HG02938 (cell line): ENCODE measurements around the gene RSPH6A.

Experiments used
- ATAC-seq: cut with Tn5 transposase; IDR thresholded peaks from one replicate; pipeline ENCODE4 v1.9.1; 2021; ENCODE audit warnings: mild to moderate bottlenecking, moderate library complexity; ENCODE audit not compliant: unreplicated experiment

Gene RSPH6A

GRCh38 chr19:45825917-45826893, 11.1 kb upstream of the RSPH6A start:
- no peak for ATAC-seq

DNA sequence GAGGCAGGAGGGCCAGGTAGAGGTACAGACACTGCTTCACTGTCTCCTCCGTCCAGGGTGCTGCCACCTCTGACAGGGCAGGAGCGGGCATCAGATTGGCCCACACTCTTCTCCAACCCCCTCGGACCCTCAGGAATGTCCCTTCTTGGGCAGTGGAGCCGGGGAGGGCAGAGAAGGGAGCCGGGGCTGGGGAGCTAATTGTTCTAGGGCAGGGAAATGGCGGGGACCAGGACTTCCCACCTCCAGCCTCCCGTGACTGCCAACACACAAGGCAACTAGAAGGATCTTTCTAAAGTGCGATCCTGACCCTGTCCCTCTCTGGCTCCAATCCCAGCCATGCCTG, 10.1 kb upstream of the RSPH6A start:
- ATAC-seq, result no peak

- no peak for ATAC-seq
These were observed 9.6 kb upstream of the RSPH6A start for GRCh38 chr19:45824531-45825262.

DNA sequence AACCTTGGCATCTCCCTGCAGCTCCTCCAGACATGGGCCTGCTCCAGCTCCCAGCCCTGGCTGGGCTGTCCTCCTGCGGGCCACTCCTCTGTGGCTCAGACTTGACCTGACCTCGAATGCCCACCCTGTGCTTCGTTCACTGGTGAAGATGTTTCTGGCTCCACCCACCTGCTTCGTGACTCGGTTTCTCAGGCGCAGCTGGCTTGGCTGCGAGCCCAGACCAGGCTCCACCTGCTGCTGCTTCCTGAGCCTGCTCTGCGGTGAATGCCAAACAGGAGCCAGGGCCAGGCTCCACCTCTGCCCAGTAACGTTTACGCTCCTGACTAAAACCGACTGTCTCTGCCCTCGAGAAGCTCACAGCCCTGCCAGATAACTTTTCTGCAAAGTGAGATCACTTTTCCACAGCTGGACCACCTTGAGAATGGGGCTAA, 8.9 kb upstream of the RSPH6A start:
- ATAC-seq, result no peak

DNA sequence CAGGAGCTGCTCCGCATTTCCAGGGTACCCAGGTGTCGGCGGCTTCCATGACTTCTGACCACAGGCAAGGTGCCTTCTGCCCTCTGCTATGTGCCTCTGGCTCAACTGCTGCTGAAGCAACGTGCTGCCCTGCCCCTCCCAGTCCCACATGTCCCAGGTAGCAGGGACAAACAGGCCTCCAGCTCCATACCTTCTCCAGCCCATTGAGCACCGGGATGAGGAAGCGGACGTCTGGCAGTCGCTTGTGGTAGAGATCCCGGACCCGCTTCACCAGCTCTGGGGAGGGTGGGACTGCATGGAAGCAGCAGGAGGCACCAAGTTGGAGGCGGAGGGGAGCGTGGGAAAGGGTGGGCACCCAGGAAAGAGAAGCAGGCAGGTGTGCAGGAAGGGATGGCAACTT, 8.1 kb upstream of the RSPH6A start:
- no peak for ATAC-seq

DNA sequence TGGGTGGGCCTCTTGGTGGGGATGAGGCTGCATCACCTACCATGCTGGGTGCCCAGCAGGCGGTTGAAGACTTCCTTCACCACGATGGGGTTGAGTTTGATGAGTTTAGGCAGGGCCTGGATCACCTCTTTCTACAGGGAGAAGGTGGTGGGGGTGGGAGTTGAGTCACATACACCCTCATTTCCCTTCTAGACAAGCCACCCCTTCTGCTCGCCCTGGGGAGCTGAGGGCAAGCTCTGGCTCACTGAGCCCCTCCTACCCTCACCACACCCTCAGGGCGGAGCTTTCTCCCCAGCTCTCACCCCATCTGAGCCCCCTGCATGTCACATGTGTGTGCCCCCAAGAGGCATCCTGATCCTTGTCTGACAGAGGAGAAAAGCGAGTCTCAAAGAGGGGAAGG, 7.6 kb upstream of the RSPH6A start:
- no peak for ATAC-seq

DNA sequence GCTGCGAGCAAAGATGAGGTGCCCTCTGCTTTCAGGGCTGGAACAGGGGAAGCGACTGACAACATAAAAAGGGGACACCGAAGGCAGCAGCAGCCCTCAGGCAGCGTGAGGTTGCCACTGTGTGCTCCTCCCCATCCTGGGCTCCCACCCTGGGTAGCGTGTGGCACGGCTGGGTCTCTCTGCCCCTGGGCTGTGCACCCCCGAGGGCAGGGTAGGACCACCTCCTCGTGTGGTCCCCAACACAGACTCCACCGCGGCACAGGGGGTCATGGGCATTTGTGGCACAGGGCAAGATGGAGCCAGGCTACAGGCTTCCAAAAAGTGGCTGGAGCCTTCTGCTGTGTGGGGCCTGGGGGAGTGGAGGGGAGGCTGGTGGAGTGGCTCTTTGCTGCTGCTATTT, 6.5 kb upstream of the RSPH6A start:
- no peak for ATAC-seq

- ATAC-seq, result no peak
These were observed 6.0 kb upstream of the RSPH6A start for GRCh38 chr19:45821103-45821521.

DNA sequence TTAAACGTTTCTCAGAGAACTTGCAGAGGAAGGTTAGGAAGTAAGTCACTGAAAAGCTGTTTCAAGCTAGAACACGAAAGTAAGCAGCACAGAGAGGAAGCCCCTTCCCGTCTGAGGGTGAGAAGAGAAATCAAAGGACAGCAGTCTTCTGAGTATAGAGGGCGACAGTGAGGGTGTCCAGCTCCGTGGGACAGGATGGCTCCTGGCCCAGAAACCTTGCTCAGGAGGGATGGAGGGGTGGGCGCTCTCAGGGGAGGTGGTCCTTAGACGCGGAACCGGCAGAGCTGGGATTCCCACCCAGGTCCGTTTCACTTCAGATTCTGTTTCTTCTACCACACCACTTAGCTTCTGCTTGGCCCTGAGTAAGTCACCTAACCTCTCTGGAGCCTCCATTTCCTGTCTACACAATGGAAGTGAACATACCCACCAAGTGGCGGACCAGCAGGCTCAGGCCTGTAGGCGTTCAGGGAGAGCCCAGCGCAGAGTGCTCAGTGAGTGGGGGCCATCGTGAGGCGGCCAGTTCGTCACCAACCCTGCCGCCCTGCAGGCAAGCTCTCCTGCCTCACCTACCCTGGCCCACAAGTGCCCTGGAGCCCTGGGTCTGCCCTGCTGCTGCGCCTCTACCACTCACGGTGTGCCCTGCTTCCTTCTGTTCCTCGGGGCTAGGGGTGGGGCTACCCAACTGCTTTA, 5.5 kb upstream of the RSPH6A start:
- no peak for ATAC-seq

DNA sequence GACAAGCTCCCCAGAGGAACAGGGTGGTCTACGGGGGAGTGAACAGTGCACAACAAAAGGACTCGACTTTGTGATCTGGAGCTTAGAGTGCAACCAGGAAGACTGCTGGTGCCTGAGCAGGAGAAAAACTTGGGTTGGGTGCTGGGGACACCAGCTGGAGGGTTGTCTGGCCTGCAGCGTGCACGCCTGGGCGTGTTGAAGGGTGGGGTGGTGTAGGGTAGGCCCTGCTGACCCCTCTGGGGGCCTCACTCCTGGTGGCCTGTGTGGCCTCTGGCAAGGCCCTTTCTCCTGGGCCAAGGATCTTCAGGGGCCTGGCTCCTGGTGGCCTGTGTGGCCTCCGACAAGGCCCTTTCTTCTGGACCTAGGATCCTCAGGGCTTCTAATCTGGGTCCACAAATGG, 4.7 kb upstream of the RSPH6A start:
- no peak for ATAC-seq

GRCh38 chr19:45817725-45818301, 2.7 kb upstream of the RSPH6A start:
- no peak for ATAC-seq

GRCh38 chr19:45817010-45817724, 2.1 kb upstream of the RSPH6A start:
- ATAC-seq, result peak; percentile 87

GRCh38 chr19:45816236-45817009, 1.3 kb upstream of the RSPH6A start:
- no peak for ATAC-seq

DNA sequence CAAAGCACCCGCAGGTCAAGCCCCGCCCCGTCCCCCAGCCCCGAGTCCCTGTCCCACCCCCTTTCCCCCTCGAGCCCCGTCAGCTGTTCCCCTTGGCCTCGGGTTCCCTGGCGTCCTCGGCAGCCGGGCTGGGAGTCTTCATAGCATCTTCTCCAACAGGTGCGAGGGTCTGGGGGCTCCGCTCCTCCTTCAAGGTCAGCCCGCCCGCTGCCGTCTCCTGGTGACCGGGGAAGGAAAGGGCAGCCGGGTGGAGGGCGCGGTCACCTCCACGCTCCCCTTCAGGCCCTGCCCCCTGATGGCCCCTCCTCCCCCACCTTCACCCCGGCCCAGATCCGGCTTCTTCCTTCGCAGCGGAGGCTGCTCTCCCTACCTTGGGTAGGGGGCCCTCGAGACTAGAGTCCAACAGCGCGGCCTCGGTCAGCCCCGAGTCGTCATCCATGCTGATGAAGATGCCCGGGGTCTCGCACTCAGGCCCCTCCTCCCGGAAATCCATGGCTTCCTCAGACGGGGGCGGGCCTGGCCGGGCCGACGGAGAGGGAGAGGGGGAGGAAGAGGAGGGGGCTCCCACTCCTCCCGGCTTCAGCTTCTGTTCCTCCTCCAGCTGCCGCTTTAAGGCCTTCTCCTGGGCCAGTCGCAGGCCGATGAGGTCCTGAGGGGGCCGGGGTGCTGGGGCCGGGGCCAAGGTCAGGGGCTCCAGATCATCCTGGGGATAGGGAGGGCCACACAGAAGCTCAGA, 541 bp upstream of the RSPH6A start:
- no peak for ATAC-seq

GRCh38 chr19:45814166-45814780, 835 bp downstream of the RSPH6A start:
- no peak for ATAC-seq

- no peak for ATAC-seq
These were observed 2.8 kb downstream of the RSPH6A start for GRCh38 chr19:45812297-45812696.

DNA sequence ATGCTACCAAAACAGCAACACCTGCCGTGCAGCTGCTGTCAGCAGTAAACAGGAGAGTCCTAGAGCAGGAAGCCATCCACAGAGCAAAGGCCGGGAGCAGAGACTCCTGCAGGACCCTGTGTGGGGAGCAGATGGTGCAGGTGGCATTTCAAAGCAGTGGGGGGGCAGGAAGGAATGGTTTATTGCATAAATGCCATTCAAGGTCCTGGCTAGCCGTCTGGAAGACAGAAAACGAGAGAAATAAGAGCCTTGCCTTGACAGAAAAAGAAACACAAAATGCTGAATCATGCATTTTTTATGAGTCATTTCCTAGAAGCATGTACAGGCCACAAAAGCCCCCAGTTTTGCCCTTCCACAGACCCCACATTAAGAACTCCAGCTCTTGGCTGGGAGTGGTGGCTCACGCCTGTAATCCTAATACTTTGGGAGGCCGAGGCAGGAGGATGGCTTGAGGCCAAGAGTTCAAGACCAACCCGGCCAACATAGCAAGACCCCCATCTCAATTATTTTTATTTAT, 5.4 kb downstream of the RSPH6A start:
- no peak for ATAC-seq

DNA sequence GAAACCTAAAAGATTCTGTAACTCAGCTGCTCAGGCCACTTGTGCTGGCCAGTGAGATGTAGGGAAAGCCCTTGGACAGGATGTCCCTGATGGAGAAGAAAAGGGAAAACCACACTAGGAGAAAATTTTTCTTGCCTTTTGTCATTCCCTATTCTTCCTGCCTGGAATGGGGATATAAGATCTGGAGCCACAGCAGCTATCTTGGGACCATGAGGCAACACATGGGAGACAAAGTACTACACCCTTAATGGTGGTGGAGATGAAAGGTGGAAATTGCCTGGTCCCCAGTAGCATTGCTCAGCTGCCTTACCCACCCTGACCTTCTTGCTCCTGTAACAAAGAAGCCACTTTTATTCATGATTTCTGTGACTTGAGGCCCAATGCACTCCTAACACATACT, 9.4 kb downstream of the RSPH6A start:
- ATAC-seq, result no peak

DNA sequence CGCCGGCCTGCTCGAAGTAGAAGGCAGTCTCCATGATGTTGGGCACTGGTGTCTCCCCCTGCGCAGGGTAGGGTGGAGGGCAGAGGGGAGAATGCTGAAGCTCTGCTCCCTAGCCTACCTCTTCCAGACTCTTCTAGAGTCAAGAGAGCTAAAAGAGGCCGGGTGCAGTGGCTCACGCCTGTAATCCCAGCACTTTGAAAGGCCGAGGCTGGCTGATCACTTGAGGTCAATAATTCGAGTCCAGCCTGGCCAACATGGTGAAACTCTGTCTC, 10.2 kb downstream of the RSPH6A start:
- ATAC-seq, result no peak
